ENCODE measurements around the gene RHOT1.
"Not testable (repeated sequence)": the region's sequence is repeated elsewhere in the genome, so short reads cannot be mapped to it uniquely, and the experiment has no call there.

Gene RHOT1

DNA sequence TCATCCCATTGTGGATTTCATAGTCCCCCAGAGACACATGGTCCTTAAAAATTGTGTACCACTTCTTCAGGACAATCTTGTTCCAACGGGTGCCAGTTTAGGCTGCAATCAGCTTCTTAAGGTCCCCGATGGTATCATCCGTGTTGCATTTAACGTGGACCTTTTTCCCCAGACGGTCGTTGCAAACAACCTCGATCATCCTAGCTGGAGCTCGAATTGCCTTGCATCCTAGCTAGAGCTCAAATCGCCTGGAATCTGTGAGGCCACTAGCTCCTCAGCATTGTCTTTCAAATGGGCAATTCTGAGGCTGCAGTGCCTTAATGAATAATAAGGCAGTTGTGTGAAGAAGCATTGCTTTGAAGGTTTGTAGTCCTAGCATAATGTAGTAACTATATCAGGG, 85.6 kb downstream of the RHOT1 start:
- DNase-seq (ENCODE audit: low read depth, low spot score) = no peak

DNA sequence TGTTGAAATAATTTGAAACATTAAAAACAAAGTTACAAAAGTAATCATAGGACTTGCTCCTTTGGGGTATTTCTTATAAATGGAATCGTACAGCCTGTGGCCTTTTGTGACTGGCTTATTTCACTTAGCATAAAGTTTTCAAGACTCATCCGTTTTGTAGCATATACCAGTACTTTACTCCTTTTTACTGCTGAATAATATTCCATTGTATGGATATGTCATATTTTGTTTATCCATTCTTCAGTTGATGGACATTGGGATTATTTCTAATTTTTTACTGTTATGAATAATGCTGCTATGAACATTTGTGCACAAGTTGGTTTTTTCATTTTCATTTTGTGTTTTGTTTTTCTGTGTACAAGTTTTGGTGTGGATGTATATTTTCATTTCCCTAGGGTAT, 93.3 kb downstream of the RHOT1 start:
- DNase-seq (ENCODE audit: low read depth, low spot score) = no peak

DNA sequence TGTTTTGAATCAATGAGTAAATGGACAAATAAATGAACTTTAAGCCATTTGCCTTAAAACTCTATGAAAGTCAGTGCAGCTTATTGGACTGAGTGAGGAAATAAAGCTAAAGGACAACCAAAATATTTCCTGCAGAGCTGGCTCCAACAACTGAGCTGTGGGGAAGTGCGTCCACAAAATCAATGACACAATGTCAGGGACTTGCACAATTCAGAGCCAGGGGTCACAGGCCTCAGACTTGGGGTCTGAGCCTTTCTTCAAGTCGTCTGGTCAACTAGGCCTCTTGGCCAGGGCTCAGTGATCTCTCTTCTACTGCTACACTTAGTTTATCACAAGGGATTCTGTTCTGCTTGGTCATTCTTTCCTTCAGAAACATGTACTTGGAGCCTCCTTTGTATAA, 97.2 kb downstream of the RHOT1 start:
- no peak for DNase-seq (ENCODE audit: low read depth, low spot score)

DNA sequence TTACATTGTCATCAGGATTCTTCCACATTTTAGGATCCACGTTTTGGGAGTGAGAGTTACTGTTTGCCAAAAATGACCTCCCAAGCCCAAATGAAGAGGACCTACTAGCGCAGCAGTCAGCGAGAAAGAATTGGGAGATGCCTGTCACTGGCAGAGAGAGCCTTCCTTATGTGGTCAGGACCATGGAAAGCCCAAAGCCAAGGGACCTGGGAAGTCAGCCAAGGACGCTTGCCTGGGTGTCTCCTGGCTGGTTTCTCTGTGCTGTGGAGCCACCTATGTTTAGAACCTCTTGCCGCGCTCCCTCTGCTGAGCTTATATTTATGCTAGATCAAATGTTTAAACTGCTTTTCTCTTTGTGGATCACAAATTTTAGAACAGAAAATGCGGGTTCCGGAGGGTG, 98.4 kb downstream of the RHOT1 start:
- no peak for DNase-seq (ENCODE audit: low read depth, low spot score)

DNA sequence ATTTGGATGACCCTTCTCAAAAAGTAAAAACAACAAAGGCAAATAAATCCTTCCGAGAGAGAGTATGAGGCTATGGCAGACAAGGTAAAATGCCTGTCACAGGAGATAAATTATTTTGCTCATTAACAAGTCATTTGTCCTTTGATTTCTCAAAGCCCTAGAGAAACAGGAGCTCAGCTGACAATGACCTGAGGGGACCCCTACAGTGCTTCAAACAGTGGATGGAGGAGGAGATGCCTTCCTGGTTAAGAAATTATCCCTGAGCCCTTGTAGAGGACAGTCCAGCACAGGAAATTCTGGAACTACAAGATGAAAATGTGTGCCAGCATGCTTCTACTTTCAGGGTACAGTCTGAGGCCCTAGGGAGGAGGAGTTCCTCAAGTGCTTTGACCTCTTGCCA, 99.3 kb downstream of the RHOT1 start:
- no peak for DNase-seq (ENCODE audit: low read depth, low spot score)

DNA sequence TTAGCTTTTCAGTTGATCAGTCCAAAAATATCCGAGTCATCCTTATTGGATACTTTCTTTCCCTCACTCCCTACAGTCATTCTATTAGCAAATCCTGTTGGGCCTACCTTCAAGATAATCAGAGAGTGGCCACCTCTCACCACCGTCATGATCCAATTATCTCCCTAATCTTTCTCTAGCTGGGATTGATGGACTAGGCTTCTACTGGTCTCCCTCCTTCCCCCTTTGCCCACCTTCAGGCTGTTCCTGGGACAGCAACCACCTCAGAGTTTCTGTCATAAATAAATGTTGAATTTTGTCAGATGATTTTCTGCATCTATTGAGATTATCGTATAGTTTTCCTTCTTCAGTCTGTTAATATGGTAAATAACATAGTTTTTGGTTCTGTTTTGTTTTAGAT, 107.2 kb downstream of the RHOT1 start:
- no peak for DNase-seq (ENCODE audit: low read depth, low spot score)

DNA sequence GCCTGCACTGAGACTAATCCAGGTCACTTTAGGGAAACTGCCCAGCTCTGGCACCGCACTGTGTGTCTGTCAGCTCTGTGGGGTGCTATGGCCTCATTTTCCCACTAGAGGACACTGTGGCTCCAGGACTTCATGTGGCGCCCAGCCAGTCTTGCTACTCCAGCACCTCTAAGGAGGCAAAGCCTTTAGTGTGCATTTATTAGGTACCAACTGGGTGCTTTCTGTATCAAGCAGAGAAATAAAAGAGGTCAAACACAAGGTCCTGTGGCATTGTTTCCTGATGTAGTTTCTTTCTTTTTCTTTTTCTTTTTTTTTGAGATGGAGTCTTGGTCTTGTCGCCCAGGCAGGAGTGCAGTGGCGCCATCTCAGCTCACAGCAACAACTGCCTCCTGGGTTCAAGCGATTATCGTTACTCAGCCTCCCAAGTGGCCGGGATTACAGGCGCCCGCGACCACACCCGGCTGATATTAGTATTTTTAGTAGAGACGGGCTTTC, 110.9 kb downstream of the RHOT1 start:
- DNase-seq (ENCODE audit: low read depth, low spot score) = peak; percentile 52

DNA sequence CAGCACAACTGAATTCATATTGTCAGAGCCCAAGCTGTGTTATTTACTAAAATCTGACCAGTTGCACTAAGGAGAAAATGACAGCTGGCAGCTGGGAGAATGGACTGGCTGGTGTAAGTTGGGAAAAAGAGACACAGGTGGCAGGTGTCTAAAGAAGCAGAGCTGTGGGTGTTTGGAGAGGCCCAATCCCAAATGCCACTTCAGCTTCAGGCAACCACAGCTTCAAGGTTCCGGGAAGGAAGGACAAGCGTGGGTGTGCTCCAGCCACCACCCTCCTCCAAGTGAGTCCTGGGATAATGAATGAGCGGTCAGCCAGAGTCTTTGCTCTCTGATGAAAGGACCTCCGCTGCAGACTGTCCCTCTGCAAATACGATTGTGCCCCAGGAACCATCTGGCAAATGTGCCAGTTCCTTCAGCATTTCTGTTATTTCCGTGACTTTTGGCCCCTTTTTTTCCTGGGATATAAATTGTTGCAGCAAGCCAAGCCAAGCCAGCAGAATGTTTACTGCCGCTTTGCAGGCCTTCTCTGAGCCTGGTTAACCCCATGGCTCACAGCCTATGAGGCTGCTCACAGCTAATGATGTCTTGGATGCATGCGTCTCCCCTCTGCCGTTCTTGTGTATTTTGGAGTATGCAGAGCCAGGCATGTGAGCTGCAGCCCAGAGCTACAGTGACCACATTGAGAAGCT, 113.9 kb downstream of the RHOT1 start:
- no peak for DNase-seq (ENCODE audit: low read depth, low spot score)

DNA sequence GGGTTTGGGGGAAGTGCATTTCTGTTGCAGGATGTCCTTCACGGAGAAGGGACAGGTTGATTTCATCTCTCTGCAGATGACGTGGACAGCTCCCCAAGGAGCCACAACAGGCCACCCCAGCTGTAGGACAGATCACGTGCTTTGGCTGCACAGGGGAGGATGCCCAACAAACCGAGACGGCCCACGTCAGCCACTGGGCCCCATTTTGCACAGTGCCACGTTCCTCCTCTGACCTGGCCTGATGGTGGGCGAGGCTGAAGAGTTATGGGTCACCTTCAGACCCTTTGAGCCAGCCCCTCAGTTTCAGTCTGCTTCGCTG, 114.4 kb downstream of the RHOT1 start:
- DNase-seq (ENCODE audit: low read depth, low spot score) = no peak

DNA sequence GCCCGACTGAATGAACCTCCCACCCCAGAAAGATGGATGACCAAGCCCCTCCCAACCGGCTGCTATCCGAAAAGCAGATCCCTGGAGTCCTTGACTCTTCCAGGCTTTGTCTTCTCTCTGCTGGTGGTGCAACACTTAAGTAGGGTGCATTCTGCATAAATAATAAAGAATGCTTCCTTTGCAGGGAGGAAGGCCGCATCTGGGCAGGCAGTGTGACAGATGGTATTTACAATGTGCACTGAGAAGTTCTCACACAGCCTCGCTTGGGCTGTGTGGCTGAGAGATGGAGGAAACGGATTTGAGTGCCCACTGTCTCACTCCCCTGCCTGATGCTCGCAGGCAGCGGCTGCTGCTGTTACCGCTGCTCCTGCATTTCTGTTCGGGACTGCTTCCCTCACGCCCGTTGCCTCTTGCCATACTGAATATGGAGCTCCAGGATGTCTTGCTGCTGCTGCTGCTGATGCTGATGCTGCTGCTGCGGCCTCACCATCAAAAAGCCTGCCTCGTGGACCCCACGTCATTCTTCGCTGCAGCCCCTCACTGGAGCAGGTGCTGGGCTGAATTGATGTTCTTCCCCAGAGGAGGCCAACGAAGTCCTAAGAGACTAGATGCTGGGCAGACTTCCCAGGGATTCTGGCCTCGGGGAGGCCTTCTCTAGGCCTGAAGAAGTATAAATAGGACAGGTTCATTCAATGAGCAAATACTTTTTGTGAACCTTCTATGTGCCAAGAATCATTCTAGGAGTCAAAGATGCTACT, 116.3 kb downstream of the RHOT1 start:
- DNase-seq (ENCODE audit: low read depth, low spot score) = no peak

DNA sequence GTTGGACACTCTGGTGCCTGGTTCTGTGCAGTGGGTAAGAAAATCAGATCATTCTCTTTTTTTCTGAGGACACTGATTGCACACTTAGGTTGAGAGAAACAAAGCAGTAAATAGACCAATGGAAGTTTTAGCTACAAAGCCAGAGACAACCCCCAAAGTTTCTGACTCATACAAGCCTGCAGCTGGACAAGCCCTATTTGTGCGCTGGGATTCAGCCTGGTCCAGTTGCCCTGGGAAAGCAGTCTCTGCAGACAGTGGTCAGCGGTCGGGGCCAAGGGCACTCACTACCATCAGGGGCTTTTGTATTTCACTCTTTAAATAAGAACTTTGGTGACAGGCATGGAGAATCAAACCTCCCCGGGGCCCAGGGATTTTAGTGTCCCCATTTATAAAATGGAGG, 117.3 kb downstream of the RHOT1 start:
- DNase-seq (ENCODE audit: low read depth, low spot score) = no peak

DNA sequence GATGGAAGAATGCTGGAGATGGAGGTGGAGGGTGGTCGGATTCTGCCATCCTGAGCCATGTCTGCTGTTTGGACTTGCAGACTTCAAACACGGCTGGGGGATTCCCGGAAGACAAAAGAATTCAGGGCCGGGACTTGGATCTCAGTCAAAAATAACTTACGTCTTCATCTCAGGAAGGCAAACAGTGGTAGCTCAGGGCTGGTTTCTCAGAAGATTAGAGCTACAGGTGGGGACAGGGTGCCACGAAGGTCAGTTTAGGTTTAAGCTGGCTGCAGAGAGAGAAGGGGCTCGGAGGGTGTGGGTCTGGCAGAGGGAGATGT, 119.1 kb downstream of the RHOT1 start:
- no peak for DNase-seq (ENCODE audit: low read depth, low spot score)

DNA sequence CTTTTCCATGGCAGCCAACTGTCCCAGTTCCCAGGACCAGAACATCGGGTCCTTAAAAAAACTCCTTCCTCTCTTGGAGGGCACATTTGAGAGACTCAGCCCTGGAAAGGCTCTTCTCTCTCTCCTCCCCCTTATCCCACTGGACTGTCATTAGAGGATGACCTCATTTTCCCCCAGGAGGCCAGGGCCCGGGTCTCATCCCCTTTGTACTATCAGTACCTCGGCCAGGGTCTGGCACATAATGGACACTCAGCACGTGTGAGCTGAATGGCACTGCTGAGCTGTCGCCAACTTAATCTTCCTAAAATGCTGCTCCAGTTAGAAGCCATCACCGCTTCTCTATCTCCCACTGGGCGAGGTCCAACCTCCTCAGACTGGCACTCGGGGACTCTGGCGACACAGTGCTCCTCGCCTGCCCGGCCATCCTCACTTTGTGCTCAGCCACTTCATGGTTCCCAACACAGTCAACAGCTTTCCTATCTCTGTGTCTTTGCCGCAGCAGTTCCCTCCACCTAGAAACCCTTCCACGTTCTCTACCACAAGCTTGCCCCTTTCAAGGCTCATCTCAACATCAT, 119.7 kb downstream of the RHOT1 start:
- DNase-seq (ENCODE audit: low read depth, low spot score) = no peak

DNA sequence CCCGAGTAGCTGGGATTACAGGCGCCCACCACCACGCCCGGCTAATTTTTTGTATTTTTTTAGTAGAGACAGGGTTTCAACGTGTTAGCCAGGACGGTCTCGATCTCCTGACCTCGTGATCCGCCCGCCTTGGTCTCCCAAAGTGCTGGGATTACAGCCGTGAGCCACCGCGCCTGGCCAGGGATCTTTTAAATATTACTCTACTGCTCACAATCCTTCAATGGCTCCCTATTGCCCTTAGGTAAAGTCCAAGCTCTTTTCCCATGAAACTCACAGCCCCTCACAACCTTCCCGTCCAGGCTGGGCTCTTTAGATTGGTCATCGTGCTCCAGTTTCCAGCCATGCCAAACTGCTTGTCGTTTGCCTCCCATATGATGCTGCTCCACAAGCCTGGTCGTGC, 121.2 kb downstream of the RHOT1 start:
- DNase-seq (ENCODE audit: low read depth, low spot score) = not testable (repeated sequence)

DNA sequence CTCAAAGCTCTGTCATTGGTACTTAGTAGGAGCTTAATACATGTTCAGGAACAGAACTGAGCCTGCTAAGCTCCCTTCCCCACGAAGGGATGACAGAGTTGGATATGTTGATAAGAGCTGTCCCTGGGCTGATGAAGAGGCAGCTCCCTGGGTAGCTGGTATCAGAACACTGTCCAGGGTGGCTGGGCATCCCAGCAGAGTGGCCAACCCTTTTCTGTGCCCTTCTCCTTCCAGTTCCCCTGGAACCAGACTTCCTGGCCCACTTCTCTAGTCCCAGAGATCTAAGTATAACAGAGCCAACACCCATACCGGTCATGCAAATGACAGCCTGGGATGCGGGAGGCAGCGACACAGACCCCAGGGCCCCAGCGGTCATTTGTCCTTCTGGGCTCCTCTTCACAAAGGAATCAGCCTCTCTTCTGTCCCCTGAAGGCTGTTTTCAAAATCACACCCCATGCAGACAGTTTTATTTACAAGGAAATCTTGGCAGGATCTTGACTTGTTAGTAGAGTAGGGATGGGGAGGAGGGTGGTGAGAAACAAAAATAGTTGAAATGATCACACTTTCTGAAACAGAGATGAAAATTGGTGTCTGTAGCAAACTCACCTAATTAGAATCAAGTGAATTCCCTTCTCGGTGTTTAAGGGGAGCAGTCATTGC, 122.0 kb downstream of the RHOT1 start:
- DNase-seq (ENCODE audit: low read depth, low spot score) = no peak

DNA sequence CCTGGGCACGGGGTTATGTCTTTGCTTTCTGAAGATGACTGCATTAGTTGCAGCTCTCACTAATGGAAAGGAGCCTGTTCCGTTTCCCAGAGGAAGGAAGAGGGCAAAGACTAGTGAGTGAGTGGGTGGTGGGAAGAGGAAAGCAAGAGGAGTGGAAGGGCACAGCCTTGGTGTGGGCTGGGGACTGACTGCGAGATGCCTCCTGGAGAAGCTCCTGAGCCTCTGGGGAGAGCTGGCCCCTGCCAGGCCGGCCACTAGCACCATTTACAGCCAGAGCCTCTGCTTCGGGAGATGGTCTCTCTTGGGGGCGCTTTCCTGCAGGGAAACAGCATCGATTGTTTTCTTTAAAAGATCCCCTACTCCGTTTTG, 122.5 kb downstream of the RHOT1 start:
- no peak for DNase-seq (ENCODE audit: low read depth, low spot score)

DNA sequence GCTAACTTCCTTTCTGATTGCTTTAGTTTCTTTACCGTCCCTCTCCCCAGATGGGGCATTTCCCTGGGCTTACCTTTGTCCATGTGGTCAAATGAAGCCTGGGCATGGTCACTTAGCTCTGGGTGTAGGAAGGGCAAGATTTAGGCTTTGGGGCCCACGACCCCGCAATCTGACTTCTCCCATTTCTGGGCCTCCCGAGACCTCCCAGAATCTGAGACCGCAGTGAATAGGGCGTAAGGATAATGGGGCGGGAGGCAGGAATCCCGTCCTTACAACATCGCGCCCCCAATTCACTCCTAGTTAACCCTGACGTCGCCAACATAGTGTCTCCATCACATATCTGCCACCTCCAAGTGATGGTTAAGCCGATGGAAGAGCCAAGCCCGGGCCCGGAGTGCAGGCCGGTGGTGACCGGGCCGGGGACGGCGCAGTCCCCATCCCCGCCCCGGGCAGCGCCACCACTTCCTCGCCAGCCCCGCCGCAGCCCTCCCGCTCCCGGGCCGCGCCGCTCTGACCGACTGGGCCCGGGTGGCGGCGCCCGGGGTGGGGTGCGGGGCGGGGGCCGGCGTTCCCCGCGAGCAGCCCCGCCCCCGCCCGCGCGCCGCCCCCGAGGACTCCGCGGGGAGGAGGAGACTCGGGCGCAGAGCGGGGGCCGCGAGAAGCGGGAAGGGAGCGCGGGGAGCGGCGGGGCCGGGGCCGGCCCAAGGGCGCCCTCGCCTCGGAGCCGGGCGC, 123.1 kb downstream of the RHOT1 start, which contains the start of gene RHBDL3:
TSS of gene RHBDL3 (plus strand) at position 641 of the 732 bp plus-strand sequence. CDS start 358 bp downstream, outside the sequence.
- no peak for DNase-seq (ENCODE audit: low read depth, low spot score)

DNA sequence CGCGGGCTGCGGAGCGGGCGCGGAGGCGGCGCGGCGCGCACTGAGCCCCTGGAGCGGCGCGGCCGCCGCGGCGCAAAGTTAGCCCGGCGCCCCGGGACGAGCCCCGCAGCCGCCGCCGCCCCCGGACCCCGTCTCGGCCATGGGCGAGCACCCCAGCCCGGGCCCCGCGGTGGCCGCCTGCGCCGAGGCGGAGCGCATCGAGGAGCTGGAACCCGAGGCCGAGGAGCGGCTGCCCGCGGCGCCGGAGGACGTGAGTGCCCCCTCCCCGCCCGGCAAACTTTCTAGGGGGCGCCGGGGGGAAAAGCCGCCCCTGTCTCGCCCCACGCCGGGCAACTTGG, 123.7 kb downstream of the RHOT1 start:
- no peak for DNase-seq (ENCODE audit: low read depth, low spot score)

DNA sequence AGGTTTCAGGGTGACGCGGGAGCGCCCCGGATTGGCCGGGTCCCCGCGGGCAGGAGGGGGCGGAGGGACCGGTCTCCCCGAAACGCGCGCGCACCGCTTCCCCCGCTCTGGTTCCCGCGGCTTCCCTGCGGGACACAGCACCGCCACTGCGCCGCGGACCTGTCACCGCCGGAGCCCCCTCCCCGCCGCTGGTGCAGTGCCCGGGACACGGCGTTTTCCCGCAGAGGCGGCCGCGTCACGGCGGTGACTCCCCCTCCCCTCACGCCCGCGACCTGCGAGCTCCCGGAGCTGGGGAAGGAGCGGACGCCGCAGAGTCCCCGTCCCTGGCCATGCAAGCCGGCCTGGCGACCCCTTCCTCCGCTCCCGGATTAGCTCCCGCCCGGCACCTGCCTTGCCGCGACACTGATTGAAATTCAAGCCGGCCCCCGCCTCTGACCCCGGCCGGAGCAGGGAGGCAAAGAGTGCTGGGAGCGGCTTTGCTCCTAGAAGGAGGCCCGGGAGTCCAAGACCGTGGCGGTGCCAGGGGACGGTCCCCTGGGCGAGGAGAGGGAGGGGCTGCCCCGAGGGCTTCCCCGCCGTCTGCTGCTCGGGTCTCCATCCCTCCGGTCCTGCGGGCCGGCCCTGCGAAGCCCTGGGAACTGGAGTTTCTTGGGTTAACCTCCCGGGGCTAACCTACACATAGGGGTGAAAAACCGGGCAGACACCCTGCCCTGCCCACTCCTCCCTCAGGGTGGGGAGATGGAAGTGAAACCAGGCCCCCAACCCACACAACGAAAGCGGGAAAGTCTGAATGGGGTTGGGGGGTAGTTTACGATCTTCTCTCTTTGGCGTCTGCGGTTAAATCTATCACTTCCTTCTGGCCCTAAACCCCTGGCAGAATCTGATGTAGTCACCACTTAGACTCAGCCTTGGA, 124.3 kb downstream of the RHOT1 start:
- DNase-seq (ENCODE audit: low read depth, low spot score) = no peak

DNA sequence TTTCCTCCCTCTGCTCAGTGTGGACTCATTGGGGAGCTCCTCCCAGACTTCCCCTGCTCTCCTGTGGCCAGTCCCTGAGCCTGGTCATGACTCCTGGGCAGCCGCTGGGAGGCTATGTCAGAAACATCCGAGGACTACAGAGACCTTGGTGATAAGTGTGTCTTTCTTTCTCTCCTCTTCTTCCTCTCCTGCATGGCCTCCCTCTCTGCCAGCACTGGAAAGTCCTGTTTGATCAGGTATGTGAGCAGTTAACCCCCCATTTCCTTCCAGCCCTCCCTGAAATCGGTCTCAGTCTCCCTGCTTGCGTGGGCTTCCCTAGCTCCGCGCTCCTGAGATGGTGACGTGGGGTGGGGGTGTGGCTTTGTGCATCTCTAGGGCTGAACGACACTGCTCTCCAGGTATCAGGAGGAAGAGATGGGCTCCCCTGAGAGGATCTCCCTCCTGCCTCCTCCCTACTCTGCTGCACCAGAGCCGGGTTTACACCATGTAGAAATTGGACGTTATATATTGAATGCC, 125.4 kb downstream of the RHOT1 start:
- DNase-seq (ENCODE audit: low read depth, low spot score) = no peak
